GM23338 (cell line): ENCODE results near the gene RIC8A. TPM values are rescaled to one million over a fixed set of nuclear protein-coding genes. Genes with fewer than 3 reads are reported as not detected.

Experiments
- ATAC-seq: fragments of 200-7000 bp; cut with Tn5 transposase; 3 replicates; pipeline ENCODE4 v1.9.1; 2020
- DNase-seq: peaks from one replicate; pipeline ENCODE4 v3.0.0-alpha.2; 2015; ENCODE audit warnings: low spot score
- H2AFZ ChIP-seq: fragments of 200-600 bp; sonication (generic); 2 replicates; pipeline ENCODE4 v1.8.0; 2016; ENCODE audit warnings: antibody characterized with exemption, mild to moderate bottlenecking, moderate library complexity
- H3F3A ChIP-seq: fragments of 200-600 bp; sonication (generic); replicated peaks from 2 replicates; pipeline ENCODE4 v1.8.0; 2017; ENCODE audit warnings: antibody characterized with exemption, mixed run types, low read depth
- H3K27ac ChIP-seq: fragments of 200-600 bp; sonication (generic); 2 replicates; pipeline ENCODE4 v1.6.1; 2016; ENCODE audit warnings: low read depth
- H3K27me3 ChIP-seq: fragments of 200-600 bp; sonication (generic); 2 replicates; pipeline ENCODE4 v1.8.0; 2016; ENCODE audit warnings: mild to moderate bottlenecking, mixed run types, moderate library complexity; ENCODE audit not compliant: insufficient read depth
- H3K36me3 ChIP-seq: fragments of 200-600 bp; sonication (generic); 2 replicates; pipeline ENCODE4 v1.8.0; 2016; ENCODE audit warnings: mild to moderate bottlenecking; ENCODE audit not compliant: insufficient read depth
- H3K4me1 ChIP-seq: fragments of 200-600 bp; sonication (generic); 2 replicates; pipeline ENCODE4 v1.8.0; 2016; ENCODE audit warnings: mild to moderate bottlenecking, moderate library complexity; ENCODE audit not compliant: insufficient read depth
- H3K4me2 ChIP-seq: fragments of 200-600 bp; sonication (generic); 2 replicates; pipeline ENCODE4 v1.7.1; 2017; ENCODE audit warnings: mixed run types
- H3K4me3 ChIP-seq: fragments of 200-600 bp; sonication (generic); 2 replicates; pipeline ENCODE4 v1.6.1; 2016; ENCODE audit warnings: mixed run types
- H3K79me2 ChIP-seq: fragments of 200-600 bp; sonication (generic); replicated peaks from 2 replicates; pipeline ENCODE4 v1.8.0; 2017; ENCODE audit warnings: mild to moderate bottlenecking; ENCODE audit not compliant: insufficient read depth
- H3K9me2 ChIP-seq: fragments of 200-600 bp; sonication (generic); 2 replicates; pipeline ENCODE4 v1.8.0; 2017; ENCODE audit not compliant: insufficient read depth
- H4K20me1 ChIP-seq: fragments of 200-600 bp; sonication (generic); replicated peaks from 2 replicates; pipeline ENCODE4 v1.8.0; 2017; ENCODE audit warnings: mild to moderate bottlenecking; ENCODE audit not compliant: insufficient read depth
- H3K27ac Mint-ChIP-seq: 2 replicates; pipeline ENCODE4 v1.8.0; 2020; ENCODE audit warnings: inconsistent platforms, mild to moderate bottlenecking, moderate library complexity, mixed read lengths
- H3K27me3 Mint-ChIP-seq: 3 replicates; pipeline ENCODE4 v1.8.0; 2022; ENCODE audit warnings: low read depth, mild to moderate bottlenecking, moderate library complexity, mixed read lengths, inconsistent platforms; ENCODE audit not compliant: insufficient read depth, poor library complexity
- H3K36me3 Mint-ChIP-seq: 3 replicates; pipeline ENCODE4 v1.8.0; 2021; ENCODE audit warnings: low read depth, mild to moderate bottlenecking, inconsistent platforms, moderate library complexity, mixed read lengths
- H3K4me1 Mint-ChIP-seq: 3 replicates; pipeline ENCODE4 v1.8.0; 2020; ENCODE audit warnings: mild to moderate bottlenecking, inconsistent platforms, mixed read lengths
- H3K4me3 Mint-ChIP-seq: 3 replicates; pipeline ENCODE4 v1.8.0; 2021; ENCODE audit warnings: moderate library complexity, mild to moderate bottlenecking, inconsistent platforms, mixed read lengths
- H3K9me3 Mint-ChIP-seq: 3 replicates; pipeline ENCODE4 v1.8.0; 2020; ENCODE audit warnings: moderate library complexity, mild to moderate bottlenecking, inconsistent platforms, mixed read lengths
- CREB1 ChIP-seq: fragments of 250-450 bp; sonication (Bioruptor Pico); IDR thresholded peaks from 2 replicates; pipeline ENCODE4 v1.5.0; 2020; ENCODE audit warnings: low read depth, mild to moderate bottlenecking, moderate library complexity
- EZH2 ChIP-seq: fragments of 200-600 bp; sonication (generic); IDR thresholded peaks from one replicate; pipeline ENCODE4 v1.8.0; 2017; ENCODE audit warnings: antibody characterized with exemption, mild to moderate bottlenecking, low read depth; ENCODE audit not compliant: unreplicated experiment
- EZH2phosphoT487 ChIP-seq: fragments of 200-600 bp; sonication (generic); IDR thresholded peaks from one replicate; pipeline ENCODE4 v1.8.1; 2018; ENCODE audit warnings: antibody characterized with exemption; ENCODE audit not compliant: unreplicated experiment
- JUNB ChIP-seq: IDR thresholded peaks from one replicate; pipeline ENCODE4 v1.6.1; 2016; ENCODE audit warnings: antibody characterized with exemption; ENCODE audit not compliant: unreplicated experiment
- NANOG ChIP-seq: IDR thresholded peaks from 2 replicates; pipeline ENCODE4 v1.6.1; 2016; ENCODE audit warnings: antibody characterized with exemption, borderline replicate concordance
- POLR2AphosphoS5 ChIP-seq: IDR thresholded peaks from 2 replicates; pipeline ENCODE4 v1.6.1; 2016; ENCODE audit warnings: antibody characterized with exemption, low read depth
- STAT1 ChIP-seq: IDR thresholded peaks from one replicate; pipeline ENCODE4 v1.6.1; 2016; ENCODE audit warnings: antibody characterized with exemption; ENCODE audit not compliant: unreplicated experiment
- ZNF114 ChIP-seq: fragments of 250-450 bp; sonication (Bioruptor Pico); IDR thresholded peaks from 2 replicates; pipeline ENCODE4 v1.5.0; 2020; ENCODE audit warnings: mild to moderate bottlenecking, moderate library complexity
- ZNF331 ChIP-seq: fragments of 250-450 bp; sonication (Bioruptor Pico); IDR thresholded peaks from 2 replicates; pipeline ENCODE4 v1.5.0; 2020; ENCODE audit warnings: low read depth, mild to moderate bottlenecking, moderate library complexity
- polyA plus RNA-seq: library from polyadenylated mRNA; unstranded; fragments of >200 nt; fragmentation: Nextera tagmentation; extraction: Ambion mirVana; gene quantifications from 2 replicates; pipeline ENCODE4 v1.2.1, GENCODE V29; 2016
- total RNA-seq: library from RNA; depleted of rRNA; stranded (reverse); fragments of >200 nt; shearing (Covaris generic); gene quantifications from 2 replicates; pipeline ENCODE4 v1.2.3, GENCODE V29; 2014
- TF ChIP-seq, protein P1 (sequence below): IDR thresholded peaks from 2 replicates; pipeline ENCODE4 v1.6.1; 2016; ENCODE audit warnings: antibody characterized with exemption
- TF ChIP-seq, protein P2 (sequence below): IDR thresholded peaks from one replicate; pipeline ENCODE4 v1.6.1; 2018; ENCODE audit warnings: antibody characterized with exemption; ENCODE audit not compliant: unreplicated experiment
- TF ChIP-seq, protein P3 (sequence below), 2 experiments: fragments of 200-600 bp in 1 of 2; sonication (generic) in 1 of 2; conservative IDR thresholded peaks; 2 replicates each; pipeline versions ENCODE4 v1.5.1 to v1.6.1; 2016 to 2017; ENCODE audit warnings: antibody characterized with exemption in 2 of 2, low read depth in 2 of 2, mild to moderate bottlenecking in 2 of 2, moderate library complexity in 1 of 2
- TF ChIP-seq, protein P4 (sequence below): fragments of 250-450 bp; sonication (Bioruptor Pico); IDR thresholded peaks from 2 replicates; pipeline ENCODE4 v1.5.0; 2020; ENCODE audit warnings: mild to moderate bottlenecking, moderate library complexity

Gene RIC8A
- total and polyA plus RNA-seq, 2 experiments from 2014 or later, result 23.6 to 81.3 TPM

DNA sequence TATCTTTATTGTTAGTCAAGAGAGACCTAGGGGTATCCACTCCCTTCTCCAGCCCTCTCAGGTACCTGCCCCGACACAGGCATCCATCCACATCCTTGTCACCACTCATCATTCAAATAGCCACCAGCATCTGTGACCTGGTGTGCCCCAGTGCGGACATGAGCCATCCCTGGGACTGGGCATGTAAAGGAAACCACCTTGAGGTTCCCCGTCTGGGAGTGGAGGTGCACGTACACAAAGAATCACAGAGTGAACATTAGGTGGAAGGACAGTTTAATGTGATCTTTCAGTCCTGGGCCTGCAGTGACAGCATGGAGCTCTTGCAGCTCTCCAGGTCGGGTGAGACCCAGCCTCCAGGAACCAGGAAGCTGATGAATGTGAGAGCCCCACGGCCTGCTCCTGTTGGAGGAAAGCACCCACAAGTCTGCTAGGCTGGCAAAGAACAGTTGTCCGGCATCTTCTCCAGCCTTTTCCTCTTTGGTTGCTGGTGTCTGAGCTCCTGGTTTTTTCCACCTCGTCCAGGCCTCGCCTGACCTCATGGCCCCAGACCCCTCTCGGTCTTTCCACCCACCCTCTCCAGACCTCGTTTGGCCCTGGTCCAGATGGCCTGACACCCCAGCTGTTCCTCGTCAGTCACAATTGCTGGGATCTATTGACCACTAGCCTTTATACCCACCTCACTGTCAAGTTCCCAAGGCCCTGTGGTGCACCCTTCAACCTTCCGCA lies 45.8 kb downstream of the RIC8A start:
- H3K27me3 Mint-ChIP-seq, result peaks cover 1% of the 10 kb centered on the region
- H3K4me3 Mint-ChIP-seq, result no peak overlapping the region
- H3K36me3 Mint-ChIP-seq, result peaks cover 45% of the 10 kb centered on the region
- no peaks in the 10 kb centered on the region for H3K79me2 ChIP-seq
- H3K4me3 ChIP-seq, result no peak overlapping the region
- no peaks in the 10 kb centered on the region for H3K27me3 ChIP-seq
- no peaks in the 10 kb centered on the region for H4K20me1 ChIP-seq
- no peak overlapping the region for H2AFZ ChIP-seq
- H3K4me1 Mint-ChIP-seq, result no peaks in the 10 kb centered on the region; the same call in none of the 3 replicates
- H3K9me2 ChIP-seq, result peaks cover 4% of the 10 kb centered on the region; the same call in 1 of the 2 replicates
- no peaks in the 10 kb centered on the region for H3K4me1 ChIP-seq
- H3K36me3 ChIP-seq, result peaks cover 12% of the 10 kb centered on the region; the same call in 1 of the 2 replicates
- no peak overlapping the region for H3K4me2 ChIP-seq
- TF ChIP-seq NANOG (no peak), ZNF331 (CRISPR knock-in tag) (no peak), STAT1 (no peak), ZNF114 (no peak), JUNB (no peak), EZH2phosphoT487 (no peak), CREB1 (CRISPR knock-in tag) (no peak), POLR2AphosphoS5 (no peak), EZH2 (no peak)
- TF ChIP-seq, protein P1, sequence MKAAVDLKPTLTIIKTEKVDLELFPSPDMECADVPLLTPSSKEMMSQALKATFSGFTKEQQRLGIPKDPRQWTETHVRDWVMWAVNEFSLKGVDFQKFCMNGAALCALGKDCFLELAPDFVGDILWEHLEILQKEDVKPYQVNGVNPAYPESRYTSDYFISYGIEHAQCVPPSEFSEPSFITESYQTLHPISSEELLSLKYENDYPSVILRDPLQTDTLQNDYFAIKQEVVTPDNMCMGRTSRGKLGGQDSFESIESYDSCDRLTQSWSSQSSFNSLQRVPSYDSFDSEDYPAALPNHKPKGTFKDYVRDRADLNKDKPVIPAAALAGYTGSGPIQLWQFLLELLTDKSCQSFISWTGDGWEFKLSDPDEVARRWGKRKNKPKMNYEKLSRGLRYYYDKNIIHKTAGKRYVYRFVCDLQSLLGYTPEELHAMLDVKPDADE, result no peak
- TF ChIP-seq, protein P2, sequence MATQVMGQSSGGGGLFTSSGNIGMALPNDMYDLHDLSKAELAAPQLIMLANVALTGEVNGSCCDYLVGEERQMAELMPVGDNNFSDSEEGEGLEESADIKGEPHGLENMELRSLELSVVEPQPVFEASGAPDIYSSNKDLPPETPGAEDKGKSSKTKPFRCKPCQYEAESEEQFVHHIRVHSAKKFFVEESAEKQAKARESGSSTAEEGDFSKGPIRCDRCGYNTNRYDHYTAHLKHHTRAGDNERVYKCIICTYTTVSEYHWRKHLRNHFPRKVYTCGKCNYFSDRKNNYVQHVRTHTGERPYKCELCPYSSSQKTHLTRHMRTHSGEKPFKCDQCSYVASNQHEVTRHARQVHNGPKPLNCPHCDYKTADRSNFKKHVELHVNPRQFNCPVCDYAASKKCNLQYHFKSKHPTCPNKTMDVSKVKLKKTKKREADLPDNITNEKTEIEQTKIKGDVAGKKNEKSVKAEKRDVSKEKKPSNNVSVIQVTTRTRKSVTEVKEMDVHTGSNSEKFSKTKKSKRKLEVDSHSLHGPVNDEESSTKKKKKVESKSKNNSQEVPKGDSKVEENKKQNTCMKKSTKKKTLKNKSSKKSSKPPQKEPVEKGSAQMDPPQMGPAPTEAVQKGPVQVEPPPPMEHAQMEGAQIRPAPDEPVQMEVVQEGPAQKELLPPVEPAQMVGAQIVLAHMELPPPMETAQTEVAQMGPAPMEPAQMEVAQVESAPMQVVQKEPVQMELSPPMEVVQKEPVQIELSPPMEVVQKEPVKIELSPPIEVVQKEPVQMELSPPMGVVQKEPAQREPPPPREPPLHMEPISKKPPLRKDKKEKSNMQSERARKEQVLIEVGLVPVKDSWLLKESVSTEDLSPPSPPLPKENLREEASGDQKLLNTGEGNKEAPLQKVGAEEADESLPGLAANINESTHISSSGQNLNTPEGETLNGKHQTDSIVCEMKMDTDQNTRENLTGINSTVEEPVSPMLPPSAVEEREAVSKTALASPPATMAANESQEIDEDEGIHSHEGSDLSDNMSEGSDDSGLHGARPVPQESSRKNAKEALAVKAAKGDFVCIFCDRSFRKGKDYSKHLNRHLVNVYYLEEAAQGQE, result no peak
- TF ChIP-seq, protein P3, sequence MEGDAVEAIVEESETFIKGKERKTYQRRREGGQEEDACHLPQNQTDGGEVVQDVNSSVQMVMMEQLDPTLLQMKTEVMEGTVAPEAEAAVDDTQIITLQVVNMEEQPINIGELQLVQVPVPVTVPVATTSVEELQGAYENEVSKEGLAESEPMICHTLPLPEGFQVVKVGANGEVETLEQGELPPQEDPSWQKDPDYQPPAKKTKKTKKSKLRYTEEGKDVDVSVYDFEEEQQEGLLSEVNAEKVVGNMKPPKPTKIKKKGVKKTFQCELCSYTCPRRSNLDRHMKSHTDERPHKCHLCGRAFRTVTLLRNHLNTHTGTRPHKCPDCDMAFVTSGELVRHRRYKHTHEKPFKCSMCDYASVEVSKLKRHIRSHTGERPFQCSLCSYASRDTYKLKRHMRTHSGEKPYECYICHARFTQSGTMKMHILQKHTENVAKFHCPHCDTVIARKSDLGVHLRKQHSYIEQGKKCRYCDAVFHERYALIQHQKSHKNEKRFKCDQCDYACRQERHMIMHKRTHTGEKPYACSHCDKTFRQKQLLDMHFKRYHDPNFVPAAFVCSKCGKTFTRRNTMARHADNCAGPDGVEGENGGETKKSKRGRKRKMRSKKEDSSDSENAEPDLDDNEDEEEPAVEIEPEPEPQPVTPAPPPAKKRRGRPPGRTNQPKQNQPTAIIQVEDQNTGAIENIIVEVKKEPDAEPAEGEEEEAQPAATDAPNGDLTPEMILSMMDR (conservative IDR thresholded peaks at IDR 0.05; ENCODE audit: low read depth in 2 of 2), result no peak
- TF ChIP-seq, protein P4, sequence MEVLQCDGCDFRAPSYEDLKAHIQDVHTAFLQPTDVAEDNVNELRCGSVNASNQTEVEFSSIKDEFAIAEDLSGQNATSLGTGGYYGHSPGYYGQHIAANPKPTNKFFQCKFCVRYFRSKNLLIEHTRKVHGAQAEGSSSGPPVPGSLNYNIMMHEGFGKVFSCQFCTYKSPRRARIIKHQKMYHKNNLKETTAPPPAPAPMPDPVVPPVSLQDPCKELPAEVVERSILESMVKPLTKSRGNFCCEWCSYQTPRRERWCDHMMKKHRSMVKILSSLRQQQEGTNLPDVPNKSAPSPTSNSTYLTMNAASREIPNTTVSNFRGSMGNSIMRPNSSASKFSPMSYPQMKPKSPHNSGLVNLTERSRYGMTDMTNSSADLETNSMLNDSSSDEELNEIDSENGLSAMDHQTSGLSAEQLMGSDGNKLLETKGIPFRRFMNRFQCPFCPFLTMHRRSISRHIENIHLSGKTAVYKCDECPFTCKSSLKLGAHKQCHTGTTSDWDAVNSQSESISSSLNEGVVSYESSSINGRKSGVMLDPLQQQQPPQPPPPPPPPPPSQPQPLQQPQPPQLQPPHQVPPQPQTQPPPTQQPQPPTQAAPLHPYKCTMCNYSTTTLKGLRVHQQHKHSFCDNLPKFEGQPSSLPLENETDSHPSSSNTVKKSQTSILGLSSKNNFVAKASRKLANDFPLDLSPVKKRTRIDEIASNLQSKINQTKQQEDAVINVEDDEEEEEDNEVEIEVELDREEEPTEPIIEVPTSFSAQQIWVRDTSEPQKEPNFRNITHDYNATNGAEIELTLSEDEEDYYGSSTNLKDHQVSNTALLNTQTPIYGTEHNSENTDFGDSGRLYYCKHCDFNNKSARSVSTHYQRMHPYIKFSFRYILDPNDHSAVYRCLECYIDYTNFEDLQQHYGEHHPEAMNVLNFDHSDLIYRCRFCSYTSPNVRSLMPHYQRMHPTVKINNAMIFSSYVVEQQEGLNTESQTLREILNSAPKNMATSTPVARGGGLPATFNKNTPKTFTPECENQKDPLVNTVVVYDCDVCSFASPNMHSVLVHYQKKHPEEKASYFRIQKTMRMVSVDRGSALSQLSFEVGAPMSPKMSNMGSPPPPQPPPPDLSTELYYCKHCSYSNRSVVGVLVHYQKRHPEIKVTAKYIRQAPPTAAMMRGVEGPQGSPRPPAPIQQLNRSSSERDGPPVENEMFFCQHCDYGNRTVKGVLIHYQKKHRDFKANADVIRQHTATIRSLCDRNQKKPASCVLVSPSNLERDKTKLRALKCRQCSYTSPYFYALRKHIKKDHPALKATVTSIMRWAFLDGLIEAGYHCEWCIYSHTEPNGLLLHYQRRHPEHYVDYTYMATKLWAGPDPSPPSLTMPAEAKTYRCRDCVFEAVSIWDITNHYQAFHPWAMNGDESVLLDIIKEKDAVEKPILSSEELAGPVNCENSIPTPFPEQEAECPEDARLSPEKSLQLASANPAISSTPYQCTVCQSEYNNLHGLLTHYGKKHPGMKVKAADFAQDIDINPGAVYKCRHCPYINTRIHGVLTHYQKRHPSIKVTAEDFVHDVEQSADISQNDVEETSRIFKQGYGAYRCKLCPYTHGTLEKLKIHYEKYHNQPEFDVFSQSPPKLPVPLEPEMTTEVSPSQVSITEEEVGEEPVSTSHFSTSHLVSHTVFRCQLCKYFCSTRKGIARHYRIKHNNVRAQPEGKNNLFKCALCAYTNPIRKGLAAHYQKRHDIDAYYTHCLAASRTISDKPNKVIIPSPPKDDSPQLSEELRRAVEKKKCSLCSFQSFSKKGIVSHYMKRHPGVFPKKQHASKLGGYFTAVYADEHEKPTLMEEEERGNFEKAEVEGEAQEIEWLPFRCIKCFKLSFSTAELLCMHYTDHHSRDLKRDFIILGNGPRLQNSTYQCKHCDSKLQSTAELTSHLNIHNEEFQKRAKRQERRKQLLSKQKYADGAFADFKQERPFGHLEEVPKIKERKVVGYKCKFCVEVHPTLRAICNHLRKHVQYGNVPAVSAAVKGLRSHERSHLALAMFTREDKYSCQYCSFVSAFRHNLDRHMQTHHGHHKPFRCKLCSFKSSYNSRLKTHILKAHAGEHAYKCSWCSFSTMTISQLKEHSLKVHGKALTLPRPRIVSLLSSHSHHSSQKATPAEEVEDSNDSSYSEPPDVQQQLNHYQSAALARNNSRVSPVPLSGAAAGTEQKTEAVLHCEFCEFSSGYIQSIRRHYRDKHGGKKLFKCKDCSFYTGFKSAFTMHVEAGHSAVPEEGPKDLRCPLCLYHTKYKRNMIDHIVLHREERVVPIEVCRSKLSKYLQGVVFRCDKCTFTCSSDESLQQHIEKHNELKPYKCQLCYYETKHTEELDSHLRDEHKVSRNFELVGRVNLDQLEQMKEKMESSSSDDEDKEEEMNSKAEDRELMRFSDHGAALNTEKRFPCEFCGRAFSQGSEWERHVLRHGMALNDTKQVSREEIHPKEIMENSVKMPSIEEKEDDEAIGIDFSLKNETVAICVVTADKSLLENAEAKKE (CRISPR knock-in tag), result no peak
- peaks cover 5% of the 10 kb centered on the region; the same call in 1 of the 3 replicates for H3K9me3 Mint-ChIP-seq
- DNase-seq (no peak), ATAC-seq (no peak)
- peaks cover 16% of the 10 kb centered on the region for H3F3A ChIP-seq
- no peak overlapping the region; the same call in 1 of the 2 replicates for H3K27ac Mint-ChIP-seq
- no peak overlapping the region for H3K27ac ChIP-seq
